GM12878 (cell line): Measurements from ENCODE around the gene CCDC182. TPM values are rescaled to one million over a fixed set of nuclear protein-coding genes. Genes with fewer than 3 reads are reported as not detected.

Experiments
- ATAC-seq: fragments of 200-7000 bp; cut with Tn5 transposase; 3 replicates; pipeline ENCODE4 v1.9.1; 2020; ENCODE audit warnings: mild to moderate bottlenecking, moderate library complexity
- BruUV-seq: library from RNA; stranded (reverse); fragments of 400-500 nt; replicated peaks from 2 replicates; lab custom pipeline; 2021; lab: Mats Ljungman, UMichigan
- CTCF ChIA-PET: fragments of 300-600 bp; sonication (Branson Sonifier 250); formaldehyde crosslinking; extraction: SDS; loops from one replicate; lab custom pipeline; 2021; ENCODE audit warnings: inconsistent platforms; lab: Yijun Ruan, JAX
- POLR2A ChIA-PET: fragments of 350-600 bp; formaldehyde crosslinking; extraction: SDS; loops from one replicate; lab custom pipeline; 2021; ENCODE audit warnings: inconsistent platforms; lab: Charles Lee
- RAD21 ChIA-PET: fragments of 300-600 bp; sonication (Branson Sonifier 250); formaldehyde crosslinking; loops from one replicate; lab custom pipeline; 2023; ENCODE audit warnings: antibody characterized with exemption; ENCODE audit not compliant: unreplicated experiment; lab: Charles Lee
- SMC1A ChIA-PET: fragments of 300-600 bp; sonication (Branson Sonifier 250); formaldehyde crosslinking; loops from one replicate; lab custom pipeline; 2023; ENCODE audit not compliant: unreplicated experiment, uncharacterized antibody; lab: Charles Lee
- DNase-seq: peaks from one replicate; pipeline ENCODE4 v3.0.0-alpha.2; 2011; ENCODE audit warnings: low read depth, low spot score
- FAIRE-seq: peaks from 3 replicates; lab custom pipeline; 2011; peaks lifted over from hg19 to GRCh38; lab: Jason Lieb, UNC
- H2AFZ ChIP-seq: 2 replicates; pipeline ENCODE4 v1.6.0; 2011; ENCODE audit warnings: low read depth, low read length, control low read depth; ENCODE audit not compliant: control insufficient read depth
- H3K27ac ChIP-seq: 2 replicates; pipeline ENCODE4 v1.5.1; 2011; ENCODE audit warnings: control low read depth; ENCODE audit not compliant: control insufficient read depth, insufficient read depth
- H3K27me3 ChIP-seq, 2 experiments: replicated peaks in 1 of 2; 2 replicates each; pipeline versions ENCODE4 v1.6.0 to v1.6.1; 2011; ENCODE audit warnings: low read length in 1 of 2; ENCODE audit not compliant: control insufficient read depth in 2 of 2, insufficient read depth in 2 of 2
- H3K36me3 ChIP-seq, 2 experiments: 2 replicates each; pipeline ENCODE4 v1.5.1; 2011; ENCODE audit warnings: low read length in 1 of 2; ENCODE audit not compliant: control insufficient read depth in 2 of 2, insufficient read depth in 2 of 2
- H3K4me1 ChIP-seq: 2 replicates; pipeline ENCODE4 v1.6.1; 2011; ENCODE audit warnings: mild to moderate bottlenecking, low read length, moderate library complexity, mixed read lengths; ENCODE audit not compliant: control insufficient read depth, insufficient read depth
- H3K4me2 ChIP-seq: 2 replicates; pipeline ENCODE4 v1.6.0; 2011; ENCODE audit warnings: control low read depth; ENCODE audit not compliant: control insufficient read depth, insufficient read depth
- H3K4me3 ChIP-seq: fragments of 200-600 bp; sonication (generic); 2 replicates; pipeline ENCODE4 v1.5.1; 2016
- H3K79me2 ChIP-seq: 2 replicates; pipeline ENCODE4 v1.6.0; 2011; ENCODE audit warnings: low read length; ENCODE audit not compliant: control insufficient read depth, insufficient read depth
- H3K9ac ChIP-seq: 2 replicates; pipeline ENCODE4 v1.8.0; 2011; ENCODE audit warnings: low read length, control low read depth, mixed read lengths; ENCODE audit not compliant: control insufficient read depth, insufficient read depth
- H3K9me3 ChIP-seq: replicated peaks from 3 replicates; pipeline ENCODE4 v1.5.1; 2011; ENCODE audit warnings: mild to moderate bottlenecking, low read length; ENCODE audit not compliant: control insufficient read depth, insufficient read depth
- H4K20me1 ChIP-seq: 2 replicates; pipeline ENCODE4 v1.6.0; 2011; ENCODE audit not compliant: control insufficient read depth, insufficient read depth
- CBFB ChIP-seq: IDR thresholded peaks from 2 replicates; pipeline ENCODE4 v1.6.1; 2016; ENCODE audit warnings: antibody characterized with exemption, low read depth
- CBX5 ChIP-seq: sonication (generic); IDR thresholded peaks from 2 replicates; pipeline ENCODE4 v1.6.1; 2016; ENCODE audit warnings: low read depth, moderate library complexity, mild to moderate bottlenecking, inconsistent platforms
- E4F1 ChIP-seq: fragments of 450-650 bp; IDR thresholded peaks from 2 replicates; pipeline ENCODE4 v1.6.1; 2018; ENCODE audit warnings: borderline replicate concordance, mild to moderate bottlenecking; ENCODE audit not compliant: partially characterized antibody
- ELK1 ChIP-seq: IDR thresholded peaks from 2 replicates; pipeline ENCODE4 v1.6.1; 2012; ENCODE audit warnings: low read depth, low read length, improper control_type of control experiment
- HCFC1 ChIP-seq: fragments of 150-350 bp; IDR thresholded peaks from 2 replicates; pipeline ENCODE4 v1.6.1; 2014; ENCODE audit warnings: low read length
- HDGF ChIP-seq: fragments of 450-650 bp; IDR thresholded peaks from 2 replicates; pipeline ENCODE4 v1.6.1; 2016; ENCODE audit warnings: antibody characterized with exemption
- IRF5 ChIP-seq: fragments of 450-650 bp; IDR thresholded peaks from 2 replicates; pipeline ENCODE4 v1.6.1; 2017; ENCODE audit warnings: borderline replicate concordance
- PAX5 ChIP-seq: IDR thresholded peaks from 2 replicates; pipeline ENCODE4 v1.6.1; 2011; ENCODE audit warnings: low read depth, low read length, borderline replicate concordance
- PML ChIP-seq: IDR thresholded peaks from 2 replicates; pipeline ENCODE4 v1.6.1; 2012; ENCODE audit warnings: low read length, inconsistent platforms
- POLR2AphosphoS5 ChIP-seq: IDR thresholded peaks from 2 replicates; pipeline ENCODE4 v1.6.1; 2011; ENCODE audit warnings: mild to moderate bottlenecking, low read length, inconsistent platforms
- RB1 ChIP-seq: fragments of 450-650 bp; formaldehyde crosslinking; IDR thresholded peaks from 2 replicates; pipeline ENCODE4 v1.6.1; 2017; ENCODE audit warnings: mild to moderate bottlenecking, borderline replicate concordance
- REST ChIP-seq: IDR thresholded peaks from 2 replicates; pipeline ENCODE4 v1.6.1; 2012; ENCODE audit warnings: mild to moderate bottlenecking, low read depth, low read length
- TCF3 ChIP-seq: IDR thresholded peaks from 2 replicates; pipeline ENCODE4 v1.6.1; 2012; ENCODE audit warnings: low read depth, mild to moderate bottlenecking, low read length, borderline replicate concordance; ENCODE audit not compliant: insufficient read depth
- TCF7 ChIP-seq: IDR thresholded peaks from 2 replicates; pipeline ENCODE4 v1.6.1; 2014; ENCODE audit warnings: antibody characterized with exemption, borderline replicate concordance
- ZBED1 ChIP-seq: IDR thresholded peaks from 2 replicates; pipeline ENCODE4 v1.6.1; 2016; ENCODE audit warnings: borderline replicate concordance
- ZSCAN29 ChIP-seq: fragments of 450-650 bp; IDR thresholded peaks from 2 replicates; pipeline ENCODE4 v1.6.1; 2017; ENCODE audit warnings: mild to moderate bottlenecking, moderate library complexity
- WGBS: methylation state at CpG from one replicate; pipeline ENCODE4 v1.1.6; 2016; ENCODE audit warnings: low lambda C conversion rate; ENCODE audit not compliant: insufficient replicate concordance, insufficient coverage; ENCODE audit errors: missing lambda C conversion rate; 5-methylcytosine and 5-hydroxymethylcytosine counted together
- in situ Hi-C: fragments of 300-500 bp; cut with MboI; formaldehyde crosslinking; loops from 9 replicates; pipeline ENCODE4 v1.14.3; 2018; ENCODE audit warnings: mixed read lengths
- intact Hi-C: fragments of 100-400 bp; cut with micrococcal nuclease; formaldehyde crosslinking; loops from one replicate; pipeline ENCODE4 v1.14.2; 2022; ENCODE audit not compliant: unreplicated experiment
- polyA plus RNA-seq, 11 experiments: library from polyadenylated mRNA; depleted of rRNA in 4 of 11; unstranded in 6 of 11; stranded (reverse) in 5 of 11; fragments of >200 nt; fragmentation: Nextera tagmentation in 4 of 11; fragmentation: Illumina TruSeq in 1 of 11; extraction: Ambion mirVana in 4 of 11; extraction: Trizol in 1 of 11; gene quantifications; 1 replicate in 1 of 11; 2 replicates in 10 of 11; pipeline versions ENCODE4 v1.2.1 to v1.2.3, GENCODE V29; 2011 to 2016; ENCODE audit warnings: inconsistent platforms in 2 of 11, missing spikeins in 2 of 11, low read depth in 1 of 11
- total RNA-seq, 4 experiments: library from RNA; depleted of rRNA in 3 of 4; stranded (reverse); fragments of >200 nt in 3 of 4; fragmentation: Illumina TruSeq in 1 of 4; extraction: Trizol in 1 of 4; gene quantifications; 2 replicates each; pipeline versions ENCODE4 v1.2.1 to v1.2.3, GENCODE V29; 2013 to 2021

The CCDC182 gene
- total and polyA plus RNA-seq, 10 of the 15 experiments (the other 5 are each of a cell fraction or from before 2014, with no cell fraction given) = not detected

- TF ChIP-seq IRF5 (no peak), E4F1 (no peak), TCF3 (no peak), PML (no peak)
- TF ChIP-seq, all 136 proteins: peak for 0
These were observed 24.6 kb downstream of the CCDC182 start (continued) for GRCh38 chr17:57720386-57721035.

GRCh38 chr17:57718878-57719277 is 26.2 kb downstream of the CCDC182 start:
- ChIA-PET POLR2A (no interaction called here), CTCF (no interaction called here)
- no peak for FAIRE-seq
- TF ChIP-seq HCFC1 (no peak), REST (no peak), ELK1 (no peak), POLR2AphosphoS5 (no peak), TCF7 (no peak), CBX5 (no peak), ZSCAN29 (no peak), RB1 (no peak), ZBED1 (no peak), PAX5 (no peak), CBFB (no peak), HDGF (no peak)

More at GRCh38 chr17:57718878-57719277, 26.2 kb downstream of the CCDC182 start:
- in situ Hi-C loops (no loop called here), intact Hi-C loops (no loop called here)
- ChIA-PET SMC1A (no interaction called here), RAD21 (no interaction called here)
- H4K20me1 ChIP-seq = no peaks in the 10 kb centered on the region
- ATAC-seq = no peak
- H3K79me2 ChIP-seq = no peaks in the 10 kb centered on the region
- no peak overlapping the region for H3K4me3 ChIP-seq
- no peak overlapping the region for H3K4me2 ChIP-seq
- H3K9ac ChIP-seq = no peak overlapping the region
- BruUV-seq = no TSS peak
- no peaks in the 10 kb centered on the region for H3K36me3 ChIP-seq
- WGBS = 53% methylated on average over 8 of the region's 8 CpGs
- H3K4me1 ChIP-seq = peaks cover 7% of the 10 kb centered on the region
- DNase-seq = no peak
- no peaks in the 10 kb centered on the region for H3K9me3 ChIP-seq
- H3K27me3 ChIP-seq = peaks cover 0 to 2% of the 10 kb centered on the region in 2 experiments; a peak in 1 of 4 replicates
- H2AFZ ChIP-seq = no peak overlapping the region
- no peak overlapping the region for H3K27ac ChIP-seq
